ENCODE measurements around the gene DPF3. TPM values are rescaled to one million over a fixed set of nuclear protein-coding genes. Genes with fewer than 3 reads are reported as not detected.

DPF3 gene
- total RNA-seq, 1 experiment from 2014 or later: 0.31 TPM

- TF ChIP-seq ZNF425 (CRISPR knock-in tag; conservative IDR thresholded peaks at IDR 0.05): no peak
- TF ChIP-seq HMGXB4 (CRISPR knock-in tag; IDR thresholded peaks at IDR 0.05): no peak
These were observed 45.7 kb upstream of the DPF3 start (continued) for GRCh38 chr14:72939630-72940029.

DNA sequence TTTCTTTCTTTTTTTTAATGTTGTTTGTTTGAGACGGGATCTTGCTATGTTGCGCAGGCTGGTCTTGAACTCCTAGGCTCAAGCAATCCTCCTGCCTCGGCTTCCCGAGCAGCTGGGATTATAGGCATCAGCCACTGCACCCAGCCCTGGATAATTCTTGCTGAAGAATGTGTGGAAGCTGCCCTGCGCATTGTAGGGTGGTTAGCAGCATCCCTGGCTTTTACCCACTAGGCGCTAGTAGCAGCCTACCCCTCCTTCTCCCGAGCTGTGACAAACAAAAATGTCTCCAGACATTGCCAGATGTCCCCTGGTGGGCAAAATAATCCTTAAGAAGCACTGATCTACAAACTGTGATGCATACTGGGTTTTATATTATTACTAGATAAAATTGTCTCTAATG, 39.0 kb upstream of the DPF3 start:
- Mint-ChIP-seq H3K27ac (peak overlapping the region; percentile 63), H3K4me1 (peaks cover 37% of the 10 kb centered on the region), H3K9me3 (no peaks in the 10 kb centered on the region), H3K36me3 (peaks cover 9% of the 10 kb centered on the region), H3K4me3 (no peak overlapping the region), H3K27me3 (ENCODE audit: low read depth) (no peaks in the 10 kb centered on the region)
- no peak; the same call in 1 of the 2 replicates for ATAC-seq
- DNase-seq (ENCODE audit: low spot score): no peak
- ChIA-PET CTCF (interaction anchor here (0.6 to 1.1 kb wide), 5 partner anchors 109 to 652 kb away, joined by 3 to 4 read pairs (median 4); no protein-coding TSS in a partner anchor), POLR2A (interaction anchor here (0.6 kb wide), 1 partner anchor 30 kb away, joined by 4 read pairs; no protein-coding TSS in a partner anchor)
- TF ChIP-seq JAZF1 (CRISPR knock-in tag; IDR thresholded peaks at IDR 0.05): no peak
- no peak for TF ChIP-seq STAT6 (CRISPR knock-in tag; conservative IDR thresholded peaks at IDR 0.05; ENCODE audit: low read depth)
- TF ChIP-seq RORB (CRISPR knock-in tag; IDR thresholded peaks at IDR 0.05): no peak

- Mint-ChIP-seq H3K27ac (no peak overlapping the region), H3K4me1 (peaks cover 38% of the 10 kb centered on the region), H3K36me3 (no peaks in the 10 kb centered on the region), H3K27me3 (ENCODE audit: low read depth) (peaks cover 15% of the 10 kb centered on the region), H3K4me3 (no peak overlapping the region), H3K9me3 (no peaks in the 10 kb centered on the region)
- ChIA-PET CTCF (no interaction called here), POLR2A (no interaction called here)
- no peak for DNase-seq (ENCODE audit: low spot score)
- no peak for ATAC-seq
- TF ChIP-seq HMGA2 (CRISPR knock-in tag; IDR thresholded peaks at IDR 0.05) (no peak), EMX1 (CRISPR knock-in tag; IDR thresholded peaks at IDR 0.05) (no peak)
These were observed 35.6 kb upstream of the DPF3 start for GRCh38 chr14:72929316-72930080.

DNA sequence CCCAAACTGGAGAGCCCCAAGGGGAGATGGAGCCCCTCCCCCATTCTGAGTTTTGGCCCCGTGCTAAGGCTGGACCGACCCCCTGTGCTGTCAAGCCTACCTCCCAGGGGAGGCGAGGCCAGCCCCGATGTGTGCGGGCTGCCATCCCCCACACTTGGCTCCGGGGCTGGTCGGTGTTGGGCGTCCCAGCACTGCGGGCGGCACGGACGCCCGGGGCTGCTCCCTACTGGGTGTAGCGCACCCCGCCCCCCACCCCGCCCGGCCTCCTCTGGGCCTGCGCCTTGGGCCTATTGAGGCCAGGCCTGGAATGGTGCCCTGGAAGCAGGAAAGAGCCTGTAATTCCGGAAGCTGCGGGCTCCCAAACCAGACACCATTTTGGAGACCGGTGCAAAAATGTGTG, 35.0 kb upstream of the DPF3 start:
- Mint-ChIP-seq H3K27me3 (ENCODE audit: low read depth) (peaks cover 20% of the 10 kb centered on the region), H3K36me3 (no peaks in the 10 kb centered on the region), H3K27ac (no peak overlapping the region), H3K4me3 (no peak overlapping the region), H3K9me3 (no peaks in the 10 kb centered on the region), H3K4me1 (peaks cover 37% of the 10 kb centered on the region)
- ATAC-seq (no peak), DNase-seq (ENCODE audit: low spot score) (no peak)
- ChIA-PET POLR2A (no interaction called here), CTCF (no interaction called here)
- TF ChIP-seq SP1 (CRISPR knock-in tag; conservative IDR thresholded peaks at IDR 0.05) (no peak), NR1H2 (CRISPR knock-in tag; IDR thresholded peaks at IDR 0.05) (no peak)
